ENCODE results near the gene GMNC. TPM values are rescaled to one million over a fixed set of nuclear protein-coding genes. Genes with fewer than 3 reads are reported as not detected.

The GMNC gene
- total and polyA plus RNA-seq, 2 donors (not counting 1 experiment from before 2014, with no cell fraction given): 0.17 to 0.50 TPM

- no peaks in the 10 kb centered on the region for H3K36me3 ChIP-seq (ENCODE audit: control insufficient read depth, insufficient read depth, low read length)
- H3K79me2 ChIP-seq (ENCODE audit: control insufficient read depth, insufficient read depth, low read length): no peaks in the 10 kb centered on the region
- DNase-seq (ENCODE audit: low read depth in 2 of 2): peak in 1 of 2 donors; percentile 2
- no peak overlapping the region for H2AFZ ChIP-seq (ENCODE audit: low read length)
- no peak overlapping the region for H3K4me3 ChIP-seq (replicated peaks in 1 of 4; ENCODE audit: control extremely low read depth in 1 of 4, insufficient read depth in 1 of 4, low read depth in 3 of 4, low read length in 4 of 4)
- no peaks in the 10 kb centered on the region for H4K20me1 ChIP-seq (ENCODE audit: control insufficient read depth, extremely low read depth, insufficient read depth, low read length)
- no peaks in the 10 kb centered on the region for H3K4me1 ChIP-seq (ENCODE audit: control insufficient read depth, extremely low read depth, insufficient read depth, low read length)
- H3K27me3 ChIP-seq (ENCODE audit: control insufficient read depth, insufficient read depth, low read length): no peaks in the 10 kb centered on the region
- H3K9me3 ChIP-seq (ENCODE audit: control insufficient read depth, insufficient read depth, low read depth, low read length): no peaks in the 10 kb centered on the region
- no peak overlapping the region for H3K4me2 ChIP-seq (ENCODE audit: extremely low read depth, insufficient read depth, low read length)
- H3K9ac ChIP-seq (ENCODE audit: insufficient read depth, low read length): no peak overlapping the region
- no peak for TF ChIP-seq CTCF (conservative IDR thresholded peaks at IDR 0.05 in 1 of 2, IDR thresholded peaks at IDR 0.05 in 1 of 2; ENCODE audit: low read depth in 1 of 2, low read length in 2 of 2)
- no peak for TF ChIP-seq EZH2 (IDR thresholded peaks at IDR 0.05; ENCODE audit: low read length, missing control alignments)
- H3K27ac ChIP-seq (ENCODE audit: insufficient read depth, low read length): no peak overlapping the region
Observed at GRCh38 chr3:190849607-190850006, 12.9 kb downstream of the GMNC start.

GRCh38 chr3:190848870-190849269 is 13.6 kb downstream of the GMNC start:
- H3K9ac ChIP-seq (ENCODE audit: insufficient read depth, low read length): no peak overlapping the region
- H4K20me1 ChIP-seq (ENCODE audit: control insufficient read depth, extremely low read depth, insufficient read depth, low read length): no peaks in the 10 kb centered on the region
- DNase-seq (ENCODE audit: low read depth in 2 of 2): peak in 1 of 2 donors; percentile 63
- no peaks in the 10 kb centered on the region for H3K9me3 ChIP-seq (ENCODE audit: control insufficient read depth, insufficient read depth, low read depth, low read length)
- no peaks in the 10 kb centered on the region for H3K4me1 ChIP-seq (ENCODE audit: control insufficient read depth, extremely low read depth, insufficient read depth, low read length)
- no peak overlapping the region for H3K4me2 ChIP-seq (ENCODE audit: extremely low read depth, insufficient read depth, low read length)
- H3K4me3 ChIP-seq (replicated peaks in 1 of 4; ENCODE audit: control extremely low read depth in 1 of 4, insufficient read depth in 1 of 4, low read depth in 3 of 4, low read length in 4 of 4): no peak overlapping the region
- H3K36me3 ChIP-seq (ENCODE audit: control insufficient read depth, insufficient read depth, low read length): no peaks in the 10 kb centered on the region
- no peak for TF ChIP-seq EZH2 (IDR thresholded peaks at IDR 0.05; ENCODE audit: low read length, missing control alignments)
- no peak for TF ChIP-seq CTCF (conservative IDR thresholded peaks at IDR 0.05 in 1 of 2, IDR thresholded peaks at IDR 0.05 in 1 of 2; ENCODE audit: low read depth in 1 of 2, low read length in 2 of 2)
- no peaks in the 10 kb centered on the region for H3K79me2 ChIP-seq (ENCODE audit: control insufficient read depth, insufficient read depth, low read length)
- no peak overlapping the region for H3K27ac ChIP-seq (ENCODE audit: insufficient read depth, low read length)
- no peaks in the 10 kb centered on the region for H3K27me3 ChIP-seq (ENCODE audit: control insufficient read depth, insufficient read depth, low read length)
- H2AFZ ChIP-seq (ENCODE audit: low read length): no peak overlapping the region

GRCh38 chr3:190847436-190847835 is 15.1 kb downstream of the GMNC start:
- H3K79me2 ChIP-seq (ENCODE audit: control insufficient read depth, insufficient read depth, low read length): no peaks in the 10 kb centered on the region
- H3K36me3 ChIP-seq (ENCODE audit: control insufficient read depth, insufficient read depth, low read length): no peaks in the 10 kb centered on the region
- no peak overlapping the region for H3K9ac ChIP-seq (ENCODE audit: insufficient read depth, low read length)
- no peak overlapping the region for H3K4me2 ChIP-seq (ENCODE audit: extremely low read depth, insufficient read depth, low read length)
- H2AFZ ChIP-seq (ENCODE audit: low read length): no peak overlapping the region
- no peaks in the 10 kb centered on the region for H3K4me1 ChIP-seq (ENCODE audit: control insufficient read depth, extremely low read depth, insufficient read depth, low read length)
- H3K9me3 ChIP-seq (ENCODE audit: control insufficient read depth, insufficient read depth, low read depth, low read length): no peaks in the 10 kb centered on the region
- H3K4me3 ChIP-seq (replicated peaks in 1 of 4; ENCODE audit: control extremely low read depth in 1 of 4, insufficient read depth in 1 of 4, low read depth in 3 of 4, low read length in 4 of 4): no peak overlapping the region
- peak in 1 of 2 donors; percentile 46 for DNase-seq (ENCODE audit: low read depth in 2 of 2)
- no peak for TF ChIP-seq EZH2 (IDR thresholded peaks at IDR 0.05; ENCODE audit: low read length, missing control alignments)
- no peak for TF ChIP-seq CTCF (conservative IDR thresholded peaks at IDR 0.05 in 1 of 2, IDR thresholded peaks at IDR 0.05 in 1 of 2; ENCODE audit: low read depth in 1 of 2, low read length in 2 of 2)
- no peaks in the 10 kb centered on the region for H4K20me1 ChIP-seq (ENCODE audit: control insufficient read depth, extremely low read depth, insufficient read depth, low read length)
- no peak overlapping the region for H3K27ac ChIP-seq (ENCODE audit: insufficient read depth, low read length)
- no peaks in the 10 kb centered on the region for H3K27me3 ChIP-seq (ENCODE audit: control insufficient read depth, insufficient read depth, low read length)
